ENCODE results near the gene CASTOR1.

CASTOR1 gene

DNA sequence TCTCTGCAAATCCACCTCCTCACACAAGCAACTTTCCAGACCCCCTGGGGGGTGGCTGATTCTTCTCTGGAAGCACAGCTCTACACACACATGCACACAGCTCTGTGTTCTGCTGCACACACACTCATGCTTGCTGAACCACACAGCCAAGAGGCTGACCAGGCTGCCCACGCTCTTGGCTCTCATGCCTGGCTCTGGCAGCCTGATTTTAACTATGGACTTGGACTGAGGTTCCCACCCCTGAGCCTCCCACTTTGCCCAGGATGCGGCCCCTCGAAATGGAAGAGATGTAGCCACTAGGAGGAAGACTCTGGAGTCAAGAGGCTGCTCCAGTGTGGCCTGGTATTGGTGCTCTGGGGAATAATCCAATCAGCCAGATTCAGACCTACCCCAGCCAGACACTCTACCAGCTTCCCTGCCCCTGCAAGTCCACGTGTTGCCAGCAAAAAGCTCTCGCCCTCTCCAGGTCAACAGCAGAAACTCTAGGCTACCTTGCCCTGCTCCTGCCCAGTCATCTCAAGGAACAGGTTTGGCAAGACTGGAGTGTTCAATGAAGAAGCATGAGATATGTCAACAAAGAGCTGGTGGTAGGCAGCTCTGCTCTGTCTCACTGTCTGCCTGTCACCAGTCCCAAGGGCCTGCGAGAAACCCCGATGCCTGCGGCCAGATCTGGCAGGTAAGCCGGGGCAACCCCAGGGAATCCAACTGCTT lies 8.8 kb upstream of the CASTOR1 start:
- no peak for DNase-seq

DNA sequence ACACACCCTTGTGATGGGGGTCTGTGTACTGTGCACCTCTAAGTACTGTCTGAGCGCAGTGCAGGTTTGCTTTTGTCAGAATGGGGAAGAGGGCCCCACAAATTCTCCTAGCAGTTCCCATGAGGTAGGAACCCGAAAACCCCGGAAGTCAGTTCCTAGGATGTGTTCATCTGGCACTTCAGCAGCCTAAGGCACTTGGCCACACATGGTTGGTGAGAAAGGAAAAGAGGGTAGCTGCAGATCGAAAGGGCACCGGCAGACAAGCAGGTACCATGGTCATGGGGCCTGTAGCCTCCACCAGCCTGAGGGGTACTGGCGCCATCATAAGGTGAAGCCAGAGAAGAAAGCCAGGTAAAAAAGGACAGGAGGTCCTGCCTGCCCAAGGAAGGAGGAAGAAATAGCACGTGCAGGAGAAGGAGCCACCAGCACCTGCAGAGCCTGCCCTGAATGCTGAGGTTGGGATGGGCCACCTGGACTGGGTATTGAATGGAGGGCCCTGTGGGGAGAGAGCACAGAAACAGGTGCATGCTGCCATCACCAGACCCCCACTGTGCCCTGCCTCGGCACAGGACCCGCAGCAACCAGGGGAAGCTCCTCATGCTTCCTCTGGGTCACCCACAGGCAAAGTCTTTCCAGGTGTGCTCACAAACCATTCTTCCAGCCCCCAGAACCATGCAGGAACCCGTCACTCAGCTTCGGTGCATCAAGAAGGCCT lies 8.1 kb upstream of the CASTOR1 start:
- no peak for DNase-seq

DNA sequence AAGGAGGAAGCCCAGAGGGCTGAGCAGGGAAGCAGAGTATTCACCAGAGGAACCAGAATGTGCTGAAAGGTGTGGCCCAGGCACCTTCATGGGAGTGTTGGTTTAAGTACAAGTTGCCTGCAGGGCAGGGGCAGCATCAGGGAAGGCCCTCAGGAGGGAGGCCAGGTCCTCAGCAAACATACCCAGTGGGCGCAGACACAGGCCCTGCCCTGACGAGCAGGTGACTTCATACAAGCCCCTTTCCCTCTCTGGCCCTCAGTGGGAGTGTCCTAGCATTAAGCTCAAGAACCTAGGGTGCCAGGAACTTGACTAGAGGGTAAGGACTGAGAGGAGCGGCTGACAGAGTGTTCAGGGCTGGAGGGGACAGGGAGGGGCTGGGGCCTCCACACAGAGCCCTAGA lies 7.5 kb upstream of the CASTOR1 start:
- no peak for DNase-seq

DNA sequence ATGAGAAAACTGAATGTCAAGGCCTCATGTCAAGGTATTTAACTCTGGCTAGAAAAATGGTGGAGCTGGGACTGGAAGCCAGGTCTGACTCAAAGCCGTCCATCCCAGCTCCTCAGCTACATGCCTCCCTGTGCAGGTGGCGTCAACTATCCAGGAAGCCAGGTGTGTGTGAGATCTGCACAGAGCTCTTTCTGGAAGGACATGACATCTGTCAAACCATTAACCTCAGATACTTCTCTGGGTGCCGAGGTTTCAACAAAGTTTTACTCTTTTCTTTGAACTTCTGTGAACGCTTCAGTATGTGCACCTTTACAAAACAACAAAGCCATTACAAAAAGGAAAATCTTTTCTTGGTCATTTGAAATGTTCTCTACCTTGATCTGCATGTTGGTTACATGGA lies 7.0 kb upstream of the CASTOR1 start:
- DNase-seq, result no peak

DNA sequence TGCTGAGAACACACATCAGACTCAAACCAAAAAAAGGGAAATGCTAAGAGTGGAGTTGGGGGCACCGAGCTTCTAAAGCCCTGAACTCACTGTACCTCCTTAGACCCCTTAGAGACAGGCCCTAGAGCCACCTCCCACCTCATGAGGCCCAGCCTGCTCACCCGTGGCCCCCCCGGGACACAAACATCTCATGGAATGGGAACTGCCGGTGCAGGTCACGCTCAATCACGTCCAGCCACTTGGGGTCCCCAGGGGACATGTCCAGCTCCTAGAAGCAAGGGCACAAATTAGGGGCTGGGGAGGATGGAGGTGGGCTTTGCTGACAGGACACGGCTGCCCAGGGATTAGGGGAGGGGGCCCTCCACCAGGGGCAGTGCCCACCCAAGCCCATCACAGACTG lies 6.3 kb upstream of the CASTOR1 start:
- DNase-seq, result no peak

DNA sequence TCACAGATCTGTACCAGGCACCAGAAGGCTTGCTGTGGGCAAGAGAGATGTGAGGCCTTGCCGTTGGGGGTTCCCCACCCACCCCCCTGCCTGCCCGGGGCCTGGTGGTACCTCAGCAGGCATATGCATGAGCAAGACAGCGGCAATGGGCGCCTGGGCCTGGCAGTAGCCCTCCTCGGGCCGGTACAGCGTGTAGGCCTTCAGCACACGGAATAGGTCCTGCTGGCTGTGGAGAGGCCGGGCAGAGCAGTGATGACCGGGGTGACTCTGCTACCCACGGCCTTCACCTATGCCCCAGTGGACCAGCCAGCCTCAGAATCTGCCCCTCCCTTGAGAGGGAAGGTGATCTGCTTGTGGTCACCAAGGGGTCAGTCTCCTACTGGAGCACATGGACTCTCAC lies 5.5 kb upstream of the CASTOR1 start:
- DNase-seq, result no peak

DNA sequence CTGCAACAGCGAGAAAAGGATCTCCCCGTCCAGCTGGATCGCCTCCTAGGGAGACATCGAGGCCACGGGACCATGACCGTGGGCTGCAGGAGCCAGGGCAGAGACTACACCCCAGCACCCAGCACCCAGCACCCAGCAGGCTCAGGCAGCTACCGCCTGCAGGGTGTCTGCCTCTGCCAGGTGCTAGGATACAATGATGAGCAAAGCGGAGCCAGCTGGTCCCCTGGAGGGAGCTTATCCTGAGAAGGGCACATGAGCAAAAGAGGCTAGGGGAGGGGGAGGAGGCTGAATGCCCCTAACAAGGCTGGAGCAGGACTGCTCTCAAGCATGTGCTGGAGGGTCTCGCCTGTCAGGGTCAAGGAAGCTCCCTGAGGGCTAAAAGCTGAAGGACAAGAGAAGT lies 4.8 kb upstream of the CASTOR1 start:
- no peak for DNase-seq

DNA sequence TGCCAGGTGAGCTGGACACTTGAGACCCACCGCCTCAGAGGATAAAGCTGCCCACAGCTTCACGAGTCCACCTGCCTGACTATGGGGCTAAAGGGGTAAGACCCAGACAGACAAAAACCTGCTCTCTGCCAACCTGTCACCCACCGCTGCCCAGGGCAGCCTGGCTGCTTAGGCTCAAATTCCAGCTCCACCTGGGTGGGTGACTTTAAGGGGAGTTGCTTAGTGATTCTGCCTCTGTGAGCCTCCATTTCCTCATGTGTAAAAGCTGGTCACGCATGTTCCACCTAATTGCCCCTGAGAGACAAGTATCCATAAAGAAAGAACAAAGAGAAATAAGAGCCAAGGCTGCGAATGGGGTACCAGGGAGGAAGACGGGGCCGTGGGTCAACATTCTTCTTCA lies 3.7 kb upstream of the CASTOR1 start:
- no peak for DNase-seq

DNA sequence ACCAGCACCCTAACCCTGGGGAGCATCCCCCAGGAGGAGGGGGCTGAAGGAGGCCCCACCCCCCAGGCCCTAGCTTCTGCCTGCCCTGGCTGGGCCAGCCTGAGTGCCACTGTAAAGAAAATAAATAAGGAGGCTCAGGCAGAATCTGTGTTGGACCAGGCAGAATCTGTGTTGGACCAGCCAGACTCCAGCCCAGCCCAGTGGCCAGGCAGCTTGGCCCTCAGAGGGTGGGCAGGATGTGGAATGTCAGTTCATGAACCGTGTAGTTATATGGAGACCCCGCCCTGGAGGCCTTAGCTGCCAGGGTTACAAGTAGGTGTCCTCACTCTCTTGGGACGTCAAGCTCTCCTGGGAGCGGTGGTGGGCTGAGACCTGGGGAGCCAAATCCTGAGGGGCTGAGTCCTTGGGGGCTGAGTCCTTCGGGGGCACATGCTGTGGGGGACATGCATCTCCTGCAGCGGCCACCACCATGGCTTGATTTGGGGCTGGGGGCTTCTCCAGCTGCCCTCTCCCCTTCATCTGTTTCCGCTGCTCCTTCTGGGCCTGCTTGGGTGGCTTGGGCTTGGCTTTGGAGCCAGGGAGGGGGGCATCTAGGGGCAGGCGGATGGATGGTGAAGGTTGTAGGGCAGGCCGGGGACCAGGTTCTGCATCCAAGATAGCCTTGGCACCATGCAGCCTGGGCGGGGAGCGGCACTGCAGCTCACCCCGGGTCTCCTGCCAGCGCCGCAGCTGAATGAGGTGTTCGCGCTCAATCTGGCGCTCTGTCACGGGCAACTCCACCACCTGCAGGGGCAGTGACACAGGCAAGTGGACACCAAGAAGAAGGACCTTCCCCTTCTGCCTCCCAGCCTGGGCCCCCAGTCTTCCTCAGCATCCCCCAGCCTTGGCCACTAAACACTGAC lies 3.0 kb upstream of the CASTOR1 start:
- no peak for DNase-seq

DNA sequence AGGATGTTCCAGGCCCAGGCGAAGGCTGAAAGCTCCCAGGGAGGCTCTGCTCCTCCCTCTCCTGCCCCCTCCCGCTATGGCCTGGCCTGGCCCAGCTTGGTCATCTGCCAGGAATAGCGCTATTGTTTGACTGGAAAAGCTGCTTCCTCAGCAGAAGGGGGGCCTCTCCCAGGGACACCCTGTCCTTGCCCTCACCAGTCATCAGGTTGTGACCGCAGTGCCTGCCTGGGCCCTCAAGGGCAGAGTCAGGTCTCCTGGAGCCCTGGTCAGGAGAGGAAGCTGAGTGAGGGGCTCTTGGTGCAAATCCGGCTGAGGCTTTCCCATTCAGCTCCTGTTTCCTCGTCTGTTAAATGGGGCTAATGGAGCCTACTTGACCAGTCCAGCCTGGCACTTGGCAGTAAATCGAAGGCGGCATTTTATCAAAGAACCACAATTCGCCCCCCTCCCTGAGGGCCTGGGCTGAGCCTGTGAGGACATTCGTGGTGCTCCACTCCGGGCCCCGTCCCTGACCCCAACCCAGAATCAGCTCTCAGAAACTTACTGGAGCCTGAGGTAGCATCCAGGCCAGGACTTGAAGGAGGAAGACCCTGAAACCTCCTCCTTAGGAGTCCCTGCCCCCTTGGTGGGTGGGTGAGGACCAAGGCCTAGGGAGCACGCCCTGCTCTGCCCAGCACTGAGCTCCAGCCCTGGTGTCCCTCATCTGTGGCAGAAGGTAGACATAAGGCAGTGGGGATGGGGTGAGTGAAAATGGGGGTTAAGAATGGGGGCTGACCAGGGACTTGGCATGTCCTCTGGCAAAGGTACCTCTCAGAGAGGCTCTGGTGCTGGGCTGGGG lies 2.0 kb upstream of the CASTOR1 start:
- DNase-seq, result no peak

DNA sequence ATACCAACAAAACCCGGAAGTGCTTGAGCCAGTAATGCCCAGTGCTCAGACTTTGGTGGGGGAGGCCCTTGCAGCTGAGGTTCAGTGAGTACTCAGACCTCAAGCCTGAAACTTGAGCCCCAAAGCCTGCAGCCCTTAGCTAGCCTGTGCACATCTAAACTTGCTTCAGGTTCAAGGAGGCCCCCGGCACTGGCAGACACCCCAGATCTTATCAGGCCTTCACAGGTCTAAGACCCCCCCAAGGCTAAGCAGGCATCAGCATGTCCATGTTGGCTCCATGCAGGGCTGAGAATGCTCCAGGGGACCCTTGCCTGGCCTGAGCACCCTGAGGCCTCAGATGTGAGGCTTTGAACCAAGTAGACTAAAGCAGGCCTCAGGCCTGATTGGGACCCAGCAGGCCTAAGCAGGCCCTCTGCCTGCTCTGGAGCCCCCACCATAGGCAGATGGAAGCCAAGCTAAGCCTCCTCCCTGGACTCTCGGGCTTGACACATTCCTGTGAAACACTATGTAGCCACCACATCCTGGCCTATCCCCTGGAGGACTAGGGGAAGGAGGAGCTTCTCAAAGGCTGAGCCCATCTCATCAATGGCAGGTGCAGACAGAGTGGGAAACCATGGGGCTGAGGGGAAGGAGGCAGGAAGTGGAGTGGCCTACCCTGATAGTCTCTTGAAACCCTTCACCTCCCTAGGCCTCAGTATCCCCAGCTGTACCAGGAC lies 1.2 kb upstream of the CASTOR1 start:
- DNase-seq, result no peak

DNA sequence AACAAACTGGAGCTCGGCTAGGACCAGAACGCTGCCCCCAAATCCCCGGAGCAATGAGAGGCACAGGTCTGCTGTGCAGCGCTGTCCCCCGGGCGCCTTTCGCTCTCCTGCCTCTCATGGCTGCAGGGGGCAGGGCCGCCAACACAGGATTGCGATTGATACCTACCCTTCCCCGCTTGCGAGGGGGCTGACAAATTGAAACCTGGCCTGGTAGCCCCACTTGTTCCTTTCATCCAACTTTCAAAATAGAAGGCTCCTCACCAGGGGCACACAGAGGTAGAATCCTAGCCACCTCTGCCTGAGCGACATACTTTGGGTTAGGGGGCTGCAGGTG lies 642 bp upstream of the CASTOR1 start:
- DNase-seq, result no peak

DNA sequence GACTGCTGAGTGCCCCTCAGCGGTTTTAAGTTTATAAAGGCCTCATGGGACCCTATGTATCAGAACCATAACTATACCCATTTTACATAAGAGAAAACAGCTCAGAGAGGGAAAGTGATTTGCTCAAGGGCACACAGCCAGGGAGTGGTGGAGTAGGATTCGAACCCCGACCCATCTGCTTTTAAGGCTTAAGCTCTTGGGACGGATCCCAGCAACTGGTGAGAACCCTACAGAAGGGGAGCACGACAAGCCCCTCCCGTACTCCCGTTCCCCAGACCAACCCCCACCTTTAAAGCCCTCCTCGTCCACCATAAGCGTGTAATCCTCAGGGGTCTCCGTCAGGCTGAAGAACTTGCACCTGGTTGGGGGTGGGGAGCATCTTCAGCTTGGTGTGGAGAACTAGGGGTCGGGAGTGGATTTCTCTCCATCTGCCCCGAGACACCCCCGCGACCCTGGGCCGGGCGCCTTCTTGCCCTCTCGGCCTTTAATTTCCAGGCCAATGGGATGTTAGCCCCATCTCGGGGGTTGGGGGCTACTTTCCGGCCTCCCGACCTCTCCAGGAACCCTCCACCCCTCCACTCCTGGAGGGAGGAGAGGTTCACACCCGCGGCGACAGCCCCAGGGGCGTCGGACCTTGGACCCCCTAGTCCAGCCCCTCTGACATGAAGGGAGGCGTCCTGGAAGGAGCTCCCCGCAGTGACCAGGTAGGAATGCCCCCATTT lies 725 bp downstream of the CASTOR1 start:
- no peak for DNase-seq

DNA sequence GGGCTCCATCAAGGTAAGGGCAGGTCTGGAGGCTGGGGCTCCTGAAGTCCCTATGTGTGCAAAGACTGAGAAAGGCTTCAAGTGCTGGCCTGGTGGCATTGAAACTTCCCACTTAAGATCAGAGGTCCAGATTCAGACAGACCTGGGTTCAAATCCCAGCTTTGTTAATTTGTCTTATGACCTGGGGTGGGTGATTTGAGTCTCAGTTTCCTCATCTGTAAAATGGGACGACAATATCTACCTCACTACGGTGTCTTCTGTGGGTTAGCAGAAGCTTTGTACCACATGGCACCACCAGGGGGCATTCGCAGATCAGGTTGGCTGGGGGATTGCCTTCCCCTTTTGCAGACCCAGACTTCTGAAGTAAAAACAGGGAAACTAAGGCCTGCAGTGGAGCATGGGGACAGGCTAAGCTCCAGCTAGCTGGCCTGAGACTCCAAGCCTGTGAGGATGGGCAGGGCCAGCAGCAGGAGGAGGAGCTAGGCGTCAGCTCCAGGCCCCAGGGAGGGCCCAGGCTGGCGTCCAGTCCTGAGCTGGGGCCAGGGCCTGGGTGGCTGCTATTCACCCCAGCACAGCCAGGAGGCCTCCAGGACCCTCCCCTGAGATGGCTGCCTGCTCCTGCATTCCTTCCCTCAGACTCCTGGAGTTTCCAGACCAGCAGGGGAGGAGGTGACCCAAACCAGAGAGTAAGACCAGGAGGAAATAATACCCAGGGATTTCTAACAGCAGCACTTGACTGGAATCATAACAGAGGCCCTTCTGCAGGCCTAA lies 1.5 kb downstream of the CASTOR1 start:
- DNase-seq, result peak; percentile 88

DNA sequence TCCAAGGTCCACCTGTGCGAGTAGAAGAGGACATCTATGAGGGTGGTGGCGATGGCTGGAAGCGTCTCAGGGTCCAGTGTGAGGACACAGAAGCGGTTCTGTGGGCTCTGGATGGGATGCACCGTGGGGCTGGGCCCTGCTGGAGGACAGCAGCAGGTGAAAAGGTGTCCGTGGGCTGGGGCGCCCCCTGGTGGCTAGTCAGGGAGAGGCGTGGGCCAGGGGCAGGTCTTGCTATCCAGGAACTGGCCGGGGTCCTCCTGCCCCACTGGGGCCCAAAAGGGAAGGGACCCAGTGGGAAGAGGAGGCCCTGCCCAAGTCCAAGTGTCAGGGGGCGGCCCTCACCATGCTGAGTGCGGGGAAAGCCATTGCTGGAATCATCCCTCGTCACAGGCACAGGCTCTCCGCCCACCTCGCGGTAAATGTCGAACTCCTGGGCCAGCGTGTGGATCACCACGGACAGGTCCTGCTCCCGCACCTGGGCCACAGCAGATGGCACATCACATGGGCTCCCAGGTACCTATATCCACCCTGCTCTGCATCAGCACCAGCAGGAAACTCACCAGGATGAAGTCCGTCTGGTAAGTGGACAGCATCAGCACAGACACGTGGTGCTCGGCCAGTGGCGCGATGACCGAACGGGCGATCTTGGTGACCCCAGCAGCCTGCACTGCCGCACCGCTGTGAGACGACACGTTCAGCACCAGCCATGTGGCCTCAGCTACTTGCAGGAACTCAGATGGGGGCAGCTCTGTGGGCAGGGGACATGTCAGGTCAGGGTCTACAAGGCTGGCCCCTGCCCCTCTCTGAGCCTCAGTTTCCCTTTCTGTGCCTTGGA lies 2.3 kb downstream of the CASTOR1 start:
- peak; percentile 72 for DNase-seq

DNA sequence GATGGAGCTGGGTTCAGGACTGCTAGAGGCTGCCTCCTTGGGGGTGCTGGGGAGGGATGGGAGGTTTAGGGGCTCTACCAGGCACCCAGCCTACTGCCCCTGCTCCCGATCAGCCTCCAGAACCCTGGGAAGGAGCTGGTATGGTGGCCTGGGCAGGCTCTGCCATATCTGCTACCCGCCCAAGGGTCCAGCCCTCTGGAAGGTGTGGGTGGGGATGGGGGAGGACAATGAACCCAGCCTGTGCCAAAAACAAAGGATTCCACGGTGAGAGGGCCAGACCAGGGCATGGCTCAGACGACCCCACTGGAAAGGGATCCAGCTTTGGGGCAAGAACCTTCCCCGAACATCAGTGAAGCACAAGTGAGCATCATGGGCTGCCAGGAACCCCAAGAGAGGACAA lies 3.0 kb downstream of the CASTOR1 start:
- no peak for DNase-seq

DNA sequence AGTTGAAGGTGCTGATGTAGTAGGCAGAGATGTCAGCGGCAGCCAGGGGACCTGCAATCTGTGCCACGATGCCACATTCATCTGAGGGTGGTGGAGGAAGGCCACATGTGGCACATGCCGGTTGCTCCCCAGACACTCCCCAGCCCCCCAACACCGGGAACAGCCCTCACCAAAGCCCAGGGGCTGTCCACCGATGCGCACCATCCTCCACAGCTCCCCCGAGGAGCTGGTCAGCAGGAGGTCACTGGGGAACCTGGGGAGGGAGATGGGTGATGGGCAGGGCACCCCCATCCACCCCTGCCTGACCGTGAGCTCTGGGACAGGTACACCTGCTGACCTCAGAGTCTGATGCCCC lies 3.5 kb downstream of the CASTOR1 start:
- no peak for DNase-seq

DNA sequence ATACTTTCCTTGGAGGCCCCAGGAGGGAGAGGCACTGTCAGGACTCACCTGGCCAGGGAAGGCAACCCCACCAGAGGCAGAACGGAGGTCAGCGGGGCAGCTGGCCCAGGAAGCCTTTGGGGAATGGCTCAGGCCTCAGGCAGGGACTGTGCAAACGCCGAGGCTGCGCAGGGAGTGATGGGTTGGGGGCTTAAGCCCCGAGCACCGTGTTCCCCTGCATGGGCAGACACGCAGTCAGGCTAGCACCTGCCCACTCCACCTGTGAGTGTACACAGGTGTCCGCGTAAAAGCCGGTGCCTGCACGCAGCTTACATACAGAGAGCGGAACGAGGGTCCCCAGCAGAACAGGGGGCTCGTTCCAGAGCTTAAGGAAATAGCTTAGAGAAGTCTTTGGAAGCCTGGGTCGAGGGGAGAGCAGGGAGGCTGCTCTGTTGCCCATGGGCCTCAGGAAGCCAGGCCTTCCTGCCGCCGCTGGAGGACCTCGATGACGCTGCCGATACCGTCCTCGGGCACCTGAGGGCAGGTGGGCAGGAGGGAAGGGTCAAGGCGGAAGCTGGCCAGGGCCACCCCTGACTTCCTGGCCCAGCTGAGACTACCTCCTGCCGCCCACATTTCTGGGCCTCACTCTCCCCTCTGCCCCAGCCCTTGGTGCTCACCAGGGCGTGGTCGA lies 4.0 kb downstream of the CASTOR1 start:
- no peak for DNase-seq

DNA sequence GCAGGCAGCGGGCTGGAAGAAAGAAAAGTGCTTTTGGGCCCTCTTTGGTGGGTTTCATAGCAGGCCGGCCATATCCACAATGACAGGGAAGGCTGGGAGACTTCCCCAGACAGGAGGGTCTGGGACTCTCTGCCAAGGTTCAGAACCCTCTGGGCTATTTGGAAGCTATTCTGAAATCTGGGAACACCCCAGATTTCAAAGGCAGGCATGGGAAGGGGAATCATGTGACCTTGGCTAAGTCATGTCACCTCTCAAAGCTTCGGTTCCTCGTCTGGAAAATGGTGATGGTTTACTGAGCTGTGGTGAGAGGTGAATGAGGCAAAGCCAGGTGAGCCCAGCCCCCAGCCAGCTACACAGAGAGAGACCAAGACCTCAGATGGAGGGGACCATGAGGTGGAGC lies 4.6 kb downstream of the CASTOR1 start:
- peak; percentile 67 for DNase-seq
